Measurements from ENCODE around the gene LTF.
"Not testable (repeated sequence)": the region's sequence is repeated elsewhere in the genome, so short reads cannot be mapped to it uniquely, and the experiment has no call there.

The LTF gene

DNA sequence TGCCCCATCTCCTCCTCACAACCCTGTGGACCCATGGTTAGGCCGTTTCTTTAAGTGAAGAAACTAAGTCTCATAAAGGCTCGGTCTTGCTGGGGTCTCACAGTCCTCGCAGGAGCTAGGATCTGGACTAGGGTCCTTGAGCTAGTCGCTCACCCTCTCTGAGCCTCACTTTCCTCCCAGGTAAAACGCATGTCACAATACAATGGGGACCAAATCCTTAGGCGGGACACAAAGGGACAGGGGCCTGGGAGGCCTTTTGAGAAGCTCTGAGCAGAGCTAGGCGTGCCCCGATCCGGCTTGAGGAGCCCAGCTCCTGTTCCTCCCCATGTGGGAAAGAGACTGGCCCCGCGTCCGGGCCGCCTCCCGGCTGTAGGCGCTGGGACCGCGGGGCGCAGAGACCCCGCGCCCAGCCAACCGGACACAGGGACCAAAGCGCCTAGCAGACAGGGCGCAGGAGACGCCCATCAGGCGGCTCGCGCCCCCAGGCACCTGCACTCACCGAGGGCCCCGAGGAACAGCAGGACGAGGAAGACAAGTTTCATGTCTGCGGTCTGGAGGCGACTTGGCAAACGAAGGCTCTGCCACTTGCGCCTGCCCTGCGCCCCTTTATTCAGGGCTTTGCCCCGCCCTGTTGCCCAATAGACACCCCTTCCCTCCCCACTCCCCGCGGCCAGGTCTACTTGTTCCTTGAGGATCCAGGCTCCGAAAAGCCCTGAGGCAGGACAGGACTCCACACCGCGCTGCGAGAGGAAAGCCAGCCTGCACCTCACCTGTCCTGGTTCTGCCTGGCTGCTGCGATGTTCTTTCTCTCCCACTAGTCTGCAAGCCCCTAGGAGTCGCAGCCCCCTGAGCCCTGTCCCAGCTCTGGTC is at the start of gene LTF:
Gene LTF (minus strand): TSS at position 580 of the 870 bp plus-strand sequence. CDS start 38 bp downstream, at position 542.
- DNase-seq (ENCODE audit: low read depth) = no peak

DNA sequence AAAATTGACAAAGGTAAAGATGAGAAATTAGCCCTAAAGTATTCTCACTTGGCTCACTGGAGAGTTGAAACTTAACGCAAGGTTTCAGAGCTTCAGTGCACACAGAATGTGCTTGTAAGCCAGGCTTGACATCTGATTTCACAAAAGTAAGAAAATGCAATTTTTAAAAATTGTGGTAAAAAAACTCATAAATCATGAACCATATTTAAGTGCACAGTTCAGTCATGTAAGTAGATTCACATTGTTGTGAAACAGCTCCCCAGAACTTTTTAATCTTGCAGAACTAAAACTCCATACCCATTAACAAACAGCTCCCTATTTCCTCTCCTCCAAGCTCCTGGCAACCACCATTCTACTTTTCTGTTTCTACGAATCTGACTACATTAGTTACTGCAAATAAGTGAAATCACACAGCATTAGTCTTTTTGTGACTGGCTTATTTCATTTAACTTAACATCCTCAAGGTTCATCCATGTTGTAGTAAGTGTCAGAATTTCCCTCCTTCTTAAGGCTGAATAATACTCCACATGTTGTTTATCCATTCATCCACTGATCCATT is 47.6 kb upstream of the LTF start:
- no peak for DNase-seq (ENCODE audit: low read depth)

DNA sequence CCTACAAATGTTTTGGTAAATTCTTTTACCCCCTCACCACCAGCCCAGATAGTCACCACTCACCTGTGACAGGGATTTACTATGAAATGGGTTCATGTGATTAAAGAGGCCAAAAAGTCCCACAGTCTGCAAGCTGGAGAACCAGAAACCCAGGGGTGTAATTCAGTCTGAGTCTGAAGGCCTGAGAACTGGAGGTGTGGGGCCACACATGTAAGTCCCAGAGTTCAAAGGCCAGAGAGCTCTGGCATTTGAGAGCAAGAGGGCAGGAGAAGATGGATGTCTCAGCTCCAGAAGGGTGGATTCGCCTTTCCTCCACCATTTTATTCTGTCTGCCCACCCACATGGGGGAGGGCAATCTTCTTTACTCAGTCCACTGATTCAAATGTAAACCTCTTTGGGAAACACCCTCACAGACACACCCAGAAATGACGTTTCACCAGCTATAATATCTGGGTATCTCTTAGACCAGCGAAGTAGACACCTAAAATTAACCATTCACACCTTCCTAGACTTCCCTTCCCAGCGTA is 45.0 kb upstream of the LTF start:
- DNase-seq (ENCODE audit: low read depth) = no peak

DNA sequence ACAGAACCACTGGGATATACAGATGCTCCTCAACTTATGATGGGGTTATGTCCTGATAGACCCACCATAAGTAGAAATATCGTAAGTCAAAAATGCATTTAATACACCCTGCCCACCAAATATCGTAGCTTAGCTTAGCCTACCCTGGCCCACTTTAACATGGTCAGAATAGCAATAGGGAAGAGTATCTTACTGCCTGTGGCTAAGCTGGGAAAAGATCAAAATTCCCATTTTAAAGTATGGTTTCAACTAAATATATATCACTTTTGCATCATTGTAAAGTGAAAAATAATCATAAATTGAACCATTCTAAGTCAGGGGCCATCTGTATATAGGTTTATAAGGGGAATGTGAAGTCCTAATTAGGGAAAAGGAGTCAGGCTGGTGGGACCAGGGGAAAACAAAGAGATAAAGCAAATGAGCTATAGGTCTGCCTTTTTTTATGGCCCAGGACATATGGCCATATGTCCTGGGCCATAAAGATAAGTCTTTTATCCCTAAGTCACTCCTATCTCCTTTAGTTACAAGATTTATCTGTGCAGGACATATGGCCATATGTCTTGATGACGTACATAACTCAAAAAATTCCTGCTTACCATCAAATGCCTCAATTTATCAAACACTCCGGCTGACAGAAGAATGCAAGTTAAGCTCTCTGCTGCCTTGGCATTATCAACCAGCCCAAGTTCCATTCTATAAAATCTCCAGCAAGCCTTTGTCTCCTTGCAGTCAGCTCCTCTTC is 44.3 kb upstream of the LTF start:
- DNase-seq (ENCODE audit: low read depth) = no peak

DNA sequence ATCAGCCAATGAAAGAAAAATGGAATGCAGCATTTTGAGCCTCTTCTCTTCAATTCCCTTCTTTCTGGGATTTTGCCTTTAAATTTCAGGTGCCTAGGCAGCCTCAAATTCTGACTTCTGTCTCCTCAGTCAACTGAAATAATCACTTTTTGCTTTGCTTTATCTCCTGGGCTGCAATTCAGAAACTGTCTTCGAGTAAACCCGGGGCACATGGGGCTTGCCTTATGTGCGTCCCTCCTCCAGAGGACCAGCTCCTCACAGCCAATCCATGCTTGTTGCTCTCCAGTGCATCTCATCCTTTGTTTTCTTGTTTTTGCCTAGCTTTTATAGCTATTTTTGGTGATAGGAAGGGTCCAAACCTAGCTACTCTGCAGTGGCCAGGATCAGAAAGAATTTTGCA is 41.8 kb upstream of the LTF start:
- no peak for DNase-seq (ENCODE audit: low read depth)

DNA sequence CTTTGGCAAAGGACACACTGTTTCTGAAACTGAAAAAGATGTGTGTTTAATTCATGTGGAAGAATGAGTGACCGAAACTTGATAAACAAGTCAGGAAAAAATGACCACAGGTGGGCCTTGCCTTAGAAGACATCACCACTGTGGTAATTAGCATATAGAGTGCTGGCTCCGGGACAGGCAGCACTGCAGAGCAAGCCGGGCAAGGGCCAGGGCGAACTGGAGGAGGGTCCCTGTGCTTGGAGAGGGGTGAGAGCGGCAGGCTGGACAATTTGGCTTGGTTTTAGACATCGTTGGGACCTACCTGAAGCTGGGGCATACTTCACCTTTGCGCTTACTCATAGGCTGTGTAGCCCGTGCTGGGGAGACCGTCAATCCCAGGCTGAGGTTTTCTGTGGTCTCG is 41.2 kb upstream of the LTF start:
- DNase-seq (ENCODE audit: low read depth) = no peak

DNA sequence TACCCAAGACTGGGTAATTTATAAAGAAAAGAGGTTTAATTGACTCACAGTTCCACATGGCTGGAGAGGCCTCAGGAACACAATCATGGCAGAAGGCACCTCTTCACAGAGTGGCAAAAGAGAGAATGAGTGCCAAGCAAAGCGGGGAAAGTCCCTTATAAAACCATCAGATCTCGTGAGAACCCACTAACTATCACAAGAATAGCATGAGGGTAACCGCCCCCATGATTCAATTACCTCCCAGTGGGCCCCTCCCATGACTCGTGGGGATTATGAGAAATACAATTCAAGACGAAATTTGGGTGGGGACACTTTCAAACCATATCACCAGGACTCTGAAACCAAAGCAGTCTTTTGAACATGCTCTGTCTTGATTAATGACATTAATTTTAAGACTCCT is 40.1 kb upstream of the LTF start:
- DNase-seq (ENCODE audit: low read depth) = peak; percentile 38

DNA sequence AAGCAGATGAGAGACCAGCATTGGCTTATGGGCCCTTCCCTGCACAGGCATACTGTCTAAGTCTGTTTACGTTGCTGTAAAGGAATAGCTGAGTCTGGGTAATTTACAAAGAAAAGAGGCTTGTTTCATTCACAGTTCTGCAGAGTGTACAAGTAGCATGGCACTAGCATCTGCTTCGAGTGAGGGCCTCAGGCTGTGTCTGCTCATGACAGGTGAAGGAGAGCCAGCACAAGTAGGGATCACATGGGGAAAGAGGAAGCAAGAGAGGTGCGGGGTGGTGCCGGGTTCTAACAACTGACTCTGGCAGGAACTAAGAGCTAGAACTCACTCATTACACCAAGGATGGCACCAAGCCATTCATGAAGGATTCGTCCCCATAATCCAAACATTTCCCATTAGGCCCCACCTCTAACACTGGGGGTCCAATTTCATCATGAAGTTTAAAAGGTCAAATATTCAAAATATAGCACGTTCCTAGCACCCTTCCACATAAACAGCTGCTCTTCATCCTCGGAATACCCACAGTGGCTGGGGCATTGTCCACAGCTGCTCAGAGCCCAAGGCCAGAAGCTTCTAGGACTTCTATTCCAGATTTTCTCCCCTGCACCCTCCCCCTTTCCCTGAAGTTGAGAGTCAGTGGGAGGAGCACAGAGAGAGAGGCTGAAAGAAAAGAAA is 38.6 kb upstream of the LTF start:
- no peak for DNase-seq (ENCODE audit: low read depth)

DNA sequence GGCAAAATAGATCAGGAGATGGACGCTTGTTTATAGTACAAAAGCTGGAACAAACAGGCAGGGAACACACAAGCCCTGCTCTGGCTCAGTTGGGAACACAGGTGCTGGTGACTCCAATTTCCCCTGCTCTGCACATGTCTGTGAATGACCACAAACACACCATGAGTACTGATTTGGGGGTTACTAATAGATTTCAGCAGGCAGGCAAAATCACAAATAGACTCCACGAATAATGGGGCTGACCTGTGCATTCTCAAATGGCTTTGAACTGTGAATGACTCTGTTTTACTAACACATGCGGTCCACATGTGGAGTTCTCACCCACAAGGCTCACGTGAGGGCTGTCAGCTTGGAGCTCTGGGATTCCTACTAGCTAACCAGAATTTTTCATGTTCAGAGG is 37.0 kb upstream of the LTF start:
- DNase-seq (ENCODE audit: low read depth) = no peak

DNA sequence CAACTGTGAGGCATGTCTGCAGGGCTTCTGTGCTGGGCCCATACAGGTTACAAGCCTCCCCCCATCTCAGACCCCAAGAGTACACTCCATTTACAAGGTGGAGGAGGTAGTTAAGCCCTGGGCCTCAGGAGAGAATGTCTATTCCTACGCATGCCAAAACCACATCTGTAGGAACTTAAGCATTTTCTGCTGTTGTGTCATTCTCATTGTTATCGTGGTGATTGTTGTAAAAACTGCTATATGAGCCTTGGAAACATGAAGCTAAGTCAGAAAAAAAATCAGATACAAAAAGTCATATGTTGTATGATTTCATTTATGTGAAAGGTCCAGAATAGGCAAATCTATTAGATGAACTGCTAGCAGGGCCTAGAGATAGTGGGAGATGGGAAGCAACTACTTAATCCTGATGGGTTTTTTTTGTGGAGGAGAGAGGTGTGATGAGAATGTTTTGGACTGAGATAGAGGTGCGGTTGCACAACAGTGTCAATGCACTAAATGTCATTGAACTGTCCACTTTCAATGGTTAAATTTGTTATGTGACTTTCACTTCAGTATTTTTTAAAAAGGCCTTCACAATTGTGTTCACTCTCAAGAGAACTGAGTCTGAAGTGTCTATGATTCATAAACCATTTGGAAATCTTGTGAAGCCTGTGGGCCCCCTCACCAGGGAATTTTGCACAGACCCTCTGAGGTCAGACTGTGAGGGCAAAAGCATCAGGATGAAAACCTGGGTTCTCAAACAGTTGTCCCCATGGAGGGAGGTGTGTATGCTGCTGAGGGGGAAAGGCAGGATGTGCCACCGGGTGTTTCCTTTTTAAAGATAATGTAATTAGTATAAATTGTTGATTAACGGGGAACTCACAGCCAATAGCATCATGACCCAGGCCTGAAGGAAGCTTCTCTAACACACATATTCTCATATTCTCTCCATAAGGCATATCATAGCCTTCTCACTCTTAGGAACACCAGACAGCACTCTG is 36.2 kb upstream of the LTF start:
- no peak for DNase-seq (ENCODE audit: low read depth)

DNA sequence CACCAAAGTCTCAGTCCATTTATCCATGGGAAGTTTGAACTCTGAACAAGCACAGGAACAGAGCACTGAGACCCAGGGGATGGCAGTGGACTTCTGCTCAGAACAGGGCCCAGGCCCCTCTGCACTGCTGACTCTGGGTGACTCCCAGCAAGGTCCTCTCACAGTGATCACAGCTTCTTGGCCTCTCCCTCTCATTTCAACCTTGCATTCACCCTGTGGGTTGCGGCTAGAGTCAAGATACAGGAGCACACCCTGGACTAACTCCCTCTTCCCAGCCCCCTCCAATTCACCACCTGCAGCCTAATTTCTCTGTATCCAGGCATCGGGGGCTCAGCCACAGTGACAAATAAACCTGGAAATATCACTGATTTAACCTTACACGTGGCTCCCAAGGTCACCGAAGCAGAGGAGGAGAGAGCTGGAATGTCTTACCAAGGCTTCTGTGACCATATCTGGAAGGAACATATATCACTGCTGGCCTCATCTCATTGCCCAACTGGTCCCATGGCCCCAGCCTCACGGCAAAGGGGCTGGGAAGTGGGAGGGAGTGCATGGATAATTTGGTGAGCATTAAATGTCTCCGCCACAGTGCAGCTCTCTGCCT is 34.3 kb upstream of the LTF start:
- DNase-seq (ENCODE audit: low read depth) = no peak

DNA sequence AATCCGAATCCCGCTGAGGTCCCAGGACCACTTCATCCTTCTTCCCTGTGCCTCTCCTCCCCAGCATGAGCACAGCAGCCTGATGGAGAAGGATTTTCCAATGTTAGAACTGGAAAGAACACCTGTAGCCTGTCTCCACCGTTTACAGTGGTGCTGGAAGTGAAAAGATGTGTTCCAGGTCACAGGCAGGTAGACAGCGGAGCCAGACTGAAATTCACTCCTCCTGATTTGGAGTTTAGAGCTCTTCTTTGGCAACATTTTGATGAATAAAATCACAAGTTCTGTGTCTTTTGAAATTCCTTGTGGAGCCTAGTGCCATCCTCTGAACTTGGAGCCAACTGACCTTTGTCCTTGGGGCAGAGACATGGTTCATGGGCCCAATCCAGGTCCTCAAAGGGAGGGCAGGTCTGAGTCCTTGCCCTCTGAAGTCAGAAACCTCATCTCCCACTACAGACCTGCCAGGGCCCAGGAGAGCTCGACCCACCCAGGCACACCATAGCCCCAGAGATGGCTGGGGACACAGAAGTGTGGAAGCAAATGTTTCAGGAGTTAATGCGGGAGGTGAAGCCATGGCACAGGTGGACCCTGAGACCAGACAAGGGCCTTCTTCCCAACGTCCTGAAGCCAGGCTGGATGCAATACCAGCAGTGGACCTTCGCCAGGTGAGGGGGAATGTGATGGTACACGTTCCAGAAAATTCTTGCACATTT is 33.0 kb upstream of the LTF start, which contains the start of gene RTP3:
Gene RTP3 (plus strand): TSS at position 421 of the 710 bp plus-strand sequence. CDS start 87 bp downstream, at position 508.
- DNase-seq (ENCODE audit: low read depth) = no peak

DNA sequence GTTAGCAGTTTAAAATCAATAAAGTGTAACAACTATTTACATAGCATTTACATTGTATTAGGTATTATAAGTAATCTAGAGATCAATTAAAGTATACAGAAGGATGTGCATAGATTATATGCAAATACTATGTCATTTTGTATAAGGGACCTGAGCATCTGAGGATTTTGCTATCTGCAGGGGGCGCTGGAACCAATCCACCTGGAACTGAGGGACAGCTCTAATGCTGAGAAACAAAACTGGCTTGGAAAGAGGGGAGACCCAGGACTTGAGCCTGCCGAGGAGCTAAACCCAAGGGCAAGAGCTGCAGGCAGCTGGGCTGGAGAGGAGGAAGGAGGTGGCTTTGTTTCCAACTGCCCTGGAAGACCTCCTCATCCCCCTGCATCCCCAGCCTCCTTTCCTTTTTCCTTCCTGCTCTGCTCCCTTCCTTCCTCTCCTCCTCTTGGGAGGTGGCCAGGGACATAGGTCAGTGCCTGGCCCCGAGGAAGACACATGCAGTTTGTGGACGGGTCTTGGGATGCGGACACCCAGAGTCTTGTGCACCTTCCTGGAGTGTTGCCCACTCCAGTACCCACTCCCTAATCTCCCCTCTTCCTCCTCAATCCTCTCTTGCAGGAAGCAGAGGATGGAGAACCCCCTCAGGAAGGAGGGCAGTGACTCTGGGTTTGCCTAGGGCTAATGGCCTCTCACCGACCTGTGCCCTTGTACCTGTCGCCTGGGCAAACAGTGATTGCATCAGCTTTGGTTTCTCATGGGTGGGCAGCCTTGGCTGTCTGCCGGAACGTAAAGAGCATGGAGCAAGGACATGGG is 32.2 kb upstream of the LTF start:
- peak; percentile 36 for DNase-seq (ENCODE audit: low read depth)

DNA sequence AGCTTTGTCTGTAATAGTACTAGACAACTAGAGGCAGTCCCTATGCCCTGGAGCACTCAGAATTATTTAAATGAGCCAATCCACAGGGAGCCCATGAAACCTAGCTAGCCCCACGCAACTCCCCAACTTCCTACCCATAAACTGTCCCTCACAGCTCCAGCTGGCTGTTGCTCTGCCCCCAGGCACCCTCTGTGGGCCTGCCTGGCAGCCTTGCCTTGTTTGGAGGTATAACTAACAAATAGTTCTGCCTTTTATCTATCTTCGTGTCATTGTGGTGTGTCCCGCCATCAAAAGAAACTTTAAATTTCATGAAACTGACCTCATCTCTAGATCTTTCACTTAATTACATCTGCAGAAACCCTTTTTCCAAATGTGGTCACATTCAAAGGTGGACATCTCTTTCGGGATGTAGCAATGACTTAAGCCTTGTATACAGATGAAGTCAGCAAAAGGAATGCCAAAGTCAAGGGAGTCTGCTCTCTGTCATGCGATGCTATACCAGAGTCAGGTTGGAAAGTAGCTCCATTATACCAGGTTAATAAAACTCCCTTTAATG is 31.3 kb upstream of the LTF start:
- DNase-seq (ENCODE audit: low read depth) = no peak

DNA sequence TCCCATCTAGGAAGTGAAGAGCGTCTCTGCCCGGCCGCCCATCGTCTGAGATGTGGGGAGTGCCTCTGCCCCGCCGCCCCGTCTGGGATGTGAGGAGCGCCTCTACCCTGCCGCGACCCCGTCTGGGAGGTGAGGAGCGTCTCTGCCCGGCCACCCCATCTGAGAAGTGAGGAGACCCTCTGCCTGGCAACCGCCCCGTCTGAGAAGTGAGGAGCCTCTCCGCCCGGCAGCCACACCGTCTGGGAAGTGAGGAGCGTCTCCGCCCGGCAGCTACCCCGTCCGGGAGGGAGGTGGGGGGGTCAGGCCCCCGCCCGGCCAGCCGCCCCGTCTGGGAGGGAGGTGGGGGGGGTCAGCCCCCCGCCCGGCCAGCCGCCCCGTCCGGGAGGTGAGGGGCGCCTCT is 29.8 kb upstream of the LTF start:
- not testable (repeated sequence) for DNase-seq (ENCODE audit: low read depth)

DNA sequence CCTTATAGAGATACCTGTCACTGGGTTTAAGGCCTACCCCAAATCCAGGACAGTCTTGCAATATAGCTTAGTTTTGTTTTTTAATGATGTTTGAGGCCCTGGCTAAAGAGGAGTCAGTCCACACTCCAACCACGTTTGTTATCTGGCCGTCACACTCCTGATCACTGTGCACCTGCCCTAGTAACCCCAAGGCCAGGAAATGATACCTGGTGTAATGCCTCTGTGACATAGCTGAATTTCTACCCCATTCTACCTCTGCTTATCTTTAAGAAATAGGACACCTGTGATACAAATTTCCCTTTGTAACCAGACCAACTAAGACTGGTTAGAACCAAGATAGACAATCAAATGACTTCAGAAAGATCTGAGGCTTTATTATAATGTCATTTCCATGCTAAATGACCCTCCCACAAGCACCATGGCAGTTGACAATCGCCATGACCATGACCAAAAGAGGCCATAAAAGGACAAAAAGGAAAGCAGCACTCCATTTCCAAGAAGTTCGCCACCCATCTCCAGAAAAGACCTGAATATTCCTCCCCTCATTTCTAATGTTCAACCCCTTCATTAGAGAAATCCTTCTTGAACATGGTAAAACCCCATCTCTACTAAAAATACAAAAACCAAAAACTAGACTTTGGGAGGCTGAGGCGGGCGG is 28.3 kb upstream of the LTF start:
- no peak for DNase-seq (ENCODE audit: low read depth)

DNA sequence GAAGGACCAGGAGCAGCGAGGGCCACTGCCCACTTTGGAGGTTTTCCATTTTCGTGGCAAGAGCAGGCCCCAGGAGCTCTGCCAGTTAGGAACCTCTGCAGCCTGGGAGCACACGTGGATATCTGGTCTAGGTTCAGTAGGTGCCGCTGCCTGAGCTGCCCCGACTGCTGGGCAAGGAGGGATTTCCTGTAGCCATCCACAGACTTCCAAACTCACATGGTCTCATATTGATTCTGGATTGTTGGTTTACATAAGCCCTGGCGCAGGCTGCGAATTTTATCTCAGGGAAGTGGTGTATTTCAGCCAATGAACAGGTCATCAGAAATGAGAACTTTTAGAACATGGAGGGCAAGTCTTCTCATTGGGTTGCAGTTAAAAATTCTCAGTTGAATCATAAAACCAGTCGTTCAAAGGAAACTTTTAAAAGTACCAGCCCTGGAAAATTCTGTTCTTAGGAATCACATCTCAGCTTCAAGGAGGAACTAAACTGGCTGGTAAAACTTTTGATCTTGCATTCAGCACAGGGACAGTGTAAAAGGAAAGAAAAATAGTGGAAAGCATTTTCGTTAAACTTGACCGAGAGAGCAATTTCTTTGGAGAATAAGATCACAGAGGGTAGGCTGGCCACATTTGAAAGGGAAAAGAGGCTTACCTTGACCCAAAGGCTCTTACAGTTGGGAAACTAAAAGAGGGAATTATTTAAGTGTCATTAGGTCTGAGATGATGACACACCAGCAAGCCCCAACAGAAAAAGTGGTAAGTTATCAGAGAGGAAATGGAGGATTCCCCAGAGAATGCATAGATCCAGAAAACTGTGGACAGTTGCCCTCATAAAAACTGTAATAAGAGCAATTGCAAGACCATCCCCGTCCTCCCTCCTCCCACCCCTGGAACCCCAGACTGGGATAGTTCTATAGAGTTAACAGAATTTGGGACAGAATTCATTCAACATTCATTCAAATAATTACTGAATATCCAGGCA is 26.7 kb upstream of the LTF start:
- no peak for DNase-seq (ENCODE audit: low read depth)
